Measurements from ENCODE around the gene OR10C1. TPM values are rescaled to one million over a fixed set of nuclear protein-coding genes. Genes with fewer than 3 reads are reported as not detected.
"Not testable (repeated sequence)": the region's sequence is repeated elsewhere in the genome, so short reads cannot be mapped to it uniquely, and the experiment has no call there.

The OR10C1 gene, protein sequence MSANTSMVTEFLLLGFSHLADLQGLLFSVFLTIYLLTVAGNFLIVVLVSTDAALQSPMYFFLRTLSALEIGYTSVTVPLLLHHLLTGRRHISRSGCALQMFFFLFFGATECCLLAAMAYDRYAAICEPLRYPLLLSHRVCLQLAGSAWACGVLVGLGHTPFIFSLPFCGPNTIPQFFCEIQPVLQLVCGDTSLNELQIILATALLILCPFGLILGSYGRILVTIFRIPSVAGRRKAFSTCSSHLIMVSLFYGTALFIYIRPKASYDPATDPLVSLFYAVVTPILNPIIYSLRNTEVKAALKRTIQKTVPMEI
- total RNA-seq, result not detected
- long read RNA-seq, result 0 reads

DNA sequence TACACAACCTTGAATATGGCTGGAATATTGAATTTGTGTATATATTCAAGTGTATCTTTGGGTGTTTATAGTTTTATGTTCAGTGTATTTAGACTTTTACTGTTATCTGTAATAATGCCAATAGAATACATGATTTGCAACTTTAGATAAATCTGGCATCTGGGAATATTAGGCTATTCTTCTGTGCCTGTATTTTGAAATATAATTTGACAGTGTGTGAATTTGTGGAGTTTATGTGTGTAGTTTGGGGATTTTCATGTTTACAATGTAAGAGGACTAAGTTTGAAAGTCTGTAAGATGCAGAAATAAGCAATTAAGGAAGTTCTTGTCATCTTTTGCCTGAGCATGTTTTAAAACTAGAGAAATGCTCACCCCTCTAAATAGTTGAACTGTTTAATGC, at the start of gene OR10C1:
Gene OR10C1 (plus strand): TSS at position 301 of the 400 bp plus-strand sequence. CDS start 710 bp downstream, outside the sequence.
- intact Hi-C loops (cut with DNase I), result no loop called here
- ATAC-seq (ENCODE audit: poor library complexity) (no peak), DNase-seq (no peak)

- no peak for ATAC-seq (ENCODE audit: poor library complexity)
- no peak for DNase-seq
- intact Hi-C loops (cut with DNase I), result no loop called here
Observed at GRCh38 chr6:29395331-29395730, 43.8 kb upstream of the OR10C1 start, which contains the start of gene OR12D2. OR12D2 (plus strand) TSS chr6:29395631; CDS start chr6:29396700, 1,069 bp downstream.

GRCh38 chr6:29399525-29399924, 39.6 kb upstream of the OR10C1 start:
- no peak for DNase-seq
- ATAC-seq (ENCODE audit: poor library complexity), result no peak
- intact Hi-C loops (cut with DNase I), result no loop called here

DNA sequence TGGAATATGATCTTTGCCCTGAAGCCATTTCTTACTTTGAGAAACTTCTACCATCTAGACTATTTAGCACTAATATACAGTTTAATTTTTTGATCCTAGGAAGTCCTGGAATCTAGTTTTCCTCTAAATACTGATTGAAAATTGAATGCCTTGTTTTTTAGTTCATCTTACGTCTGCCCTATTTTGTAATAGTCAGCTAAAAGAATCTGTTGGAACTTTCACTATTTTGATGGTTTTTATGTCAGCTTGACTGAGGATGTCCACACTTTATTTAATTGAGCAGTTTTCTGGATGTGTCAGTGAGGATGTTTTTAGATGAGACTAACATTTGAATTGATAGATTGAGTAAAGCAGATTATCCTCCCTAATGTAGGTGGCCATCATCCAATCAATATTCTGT, 35.3 kb upstream of the OR10C1 start:
- intact Hi-C loops (cut with DNase I), result no loop called here
- DNase-seq (no peak), ATAC-seq (ENCODE audit: poor library complexity) (no peak)

DNA sequence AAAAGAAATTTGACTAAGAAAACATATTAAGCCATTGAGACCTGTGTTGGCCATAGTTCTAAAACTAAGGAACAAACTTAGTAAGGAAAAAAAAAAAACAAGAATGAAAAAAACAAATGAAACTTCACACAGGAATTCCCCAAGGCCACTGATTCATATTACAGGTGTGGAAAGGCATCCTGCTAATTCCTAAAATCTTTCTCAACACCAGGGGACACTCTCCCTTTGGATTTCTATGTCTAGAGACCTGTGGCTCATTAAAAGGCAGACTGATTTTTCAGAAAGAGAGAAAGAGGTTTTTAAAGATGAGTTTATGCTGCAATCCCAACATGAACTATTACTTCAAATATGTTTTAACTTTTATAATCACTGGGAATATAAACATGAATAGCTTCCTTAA, 24.5 kb upstream of the OR10C1 start, which contains the start of gene OR12D1:
Gene OR12D1 (plus strand): TSS at position 341 of the 400 bp plus-strand sequence.
- DNase-seq (no peak), ATAC-seq (ENCODE audit: poor library complexity) (no peak)
- intact Hi-C loops (cut with DNase I), result no loop called here

- no peak for ATAC-seq (ENCODE audit: poor library complexity)
- no peak for DNase-seq
- intact Hi-C loops (cut with DNase I), result no loop called here
Observed at GRCh38 chr6:29419516-29419915, 19.6 kb upstream of the OR10C1 start.

DNA sequence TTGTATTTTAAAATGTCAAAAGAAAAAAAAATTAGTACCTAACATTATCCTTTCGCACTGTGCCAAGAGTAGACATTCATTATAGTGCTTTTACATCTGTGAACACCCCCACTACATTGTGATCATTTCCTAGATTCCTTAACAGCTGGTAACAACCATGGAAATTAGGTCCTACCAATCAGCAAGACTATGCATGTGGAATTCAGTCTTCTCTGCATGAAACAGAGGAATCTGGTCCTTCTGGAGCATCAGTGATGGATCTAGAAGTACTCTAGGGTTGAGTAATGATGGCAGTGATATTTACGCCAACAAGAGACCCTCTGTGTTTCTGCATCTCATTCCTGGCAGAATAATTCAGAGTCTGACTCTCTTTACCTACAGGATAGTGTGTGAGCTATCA, 14.9 kb upstream of the OR10C1 start:
- ATAC-seq (ENCODE audit: poor library complexity) (no peak), DNase-seq (no peak)
- intact Hi-C loops (cut with DNase I), result no loop called here

DNA sequence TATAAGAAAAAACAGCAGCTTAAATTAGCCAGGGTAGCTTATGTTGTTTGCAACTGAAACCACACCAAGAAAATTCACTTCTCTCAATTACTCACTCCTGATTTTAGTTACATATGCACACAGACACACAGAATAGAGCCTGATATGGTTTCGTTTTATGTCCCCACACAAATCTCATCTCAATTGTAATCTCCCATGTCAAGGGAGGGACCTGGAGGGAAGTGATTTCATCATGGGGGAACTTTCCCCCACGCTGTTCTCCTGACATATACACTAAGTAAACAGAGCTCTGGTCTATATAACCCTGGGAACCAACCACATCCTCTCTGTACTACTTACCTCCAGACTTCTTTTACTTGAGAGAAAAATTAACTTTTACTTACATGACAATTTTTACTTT, 14.5 kb upstream of the OR10C1 start:
- DNase-seq, result no peak
- intact Hi-C loops (cut with DNase I), result no loop called here
- ATAC-seq (ENCODE audit: poor library complexity), result no peak

GRCh38 chr6:29425075-29425474, 14.0 kb upstream of the OR10C1 start:
- intact Hi-C loops (cut with DNase I), result no loop called here
- ATAC-seq (ENCODE audit: poor library complexity) (no peak), DNase-seq (no peak)

GRCh38 chr6:29426654-29427053, 12.5 kb upstream of the OR10C1 start:
- DNase-seq (no peak), ATAC-seq (ENCODE audit: poor library complexity) (no peak)

GRCh38 chr6:29436730-29437129, 2.4 kb upstream of the OR10C1 start:
- intact Hi-C loops (cut with DNase I); ATAC-seq (ENCODE audit: poor library complexity); DNase-seq: not testable (repeated sequence)

More at GRCh38 chr6:29426654-29427053, 12.5 kb upstream of the OR10C1 start:
- intact Hi-C loops (cut with DNase I), result no loop called here

- intact Hi-C loops (cut with DNase I), result no loop called here
- ATAC-seq (ENCODE audit: poor library complexity) (no peak), DNase-seq (no peak)
Observed at GRCh38 chr6:29442719-29443118, 3.6 kb downstream of the OR10C1 start.

DNA sequence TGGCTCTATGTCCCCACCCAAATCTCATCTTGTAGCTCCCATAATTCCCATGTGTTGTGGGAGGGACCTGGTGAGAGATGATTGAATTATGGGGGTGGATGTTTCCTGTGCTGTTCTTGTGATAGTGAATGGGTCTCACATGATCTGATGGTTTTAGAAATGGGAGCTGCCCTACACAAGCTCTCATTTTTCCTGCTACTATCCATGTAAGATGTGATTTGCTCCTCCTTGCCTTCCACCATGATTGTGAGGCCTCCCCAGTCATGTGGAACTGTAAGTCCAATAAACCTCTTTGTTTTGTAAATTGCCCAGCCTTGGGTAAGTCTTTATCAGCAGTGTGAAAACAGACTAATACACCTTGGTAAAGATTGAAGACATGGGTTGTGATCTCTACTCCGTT, 4.9 kb downstream of the OR10C1 start:
- DNase-seq; intact Hi-C loops (cut with DNase I); ATAC-seq (ENCODE audit: poor library complexity): not testable (repeated sequence)

DNA sequence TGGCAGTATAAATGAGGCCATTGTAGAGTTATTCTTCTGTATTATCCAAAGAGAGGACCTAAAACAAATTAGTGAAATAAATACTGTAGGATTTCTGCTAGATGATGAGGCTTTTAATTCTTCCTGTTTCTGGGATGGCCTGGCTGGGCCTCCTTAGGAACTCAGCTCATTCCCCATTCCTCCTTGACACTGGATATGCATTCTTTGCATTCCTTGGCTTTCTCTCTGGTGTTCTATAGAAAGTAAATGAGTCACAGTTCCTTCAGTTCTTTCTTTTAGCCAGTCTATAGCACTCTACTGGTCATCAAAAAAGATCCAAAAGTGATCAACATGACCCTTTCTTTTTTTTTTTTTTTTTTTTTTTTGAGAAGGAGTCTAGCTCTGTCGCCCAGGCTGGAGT, 8.6 kb downstream of the OR10C1 start:
- intact Hi-C loops (cut with DNase I), result no loop called here
- no peak for DNase-seq
- no peak for ATAC-seq (ENCODE audit: poor library complexity)

GRCh38 chr6:29451471-29452193, 12.5 kb downstream of the OR10C1 start:
- ATAC-seq (ENCODE audit: poor library complexity) (no peak), DNase-seq (no peak)
- intact Hi-C loops (cut with DNase I), result no loop called here

DNA sequence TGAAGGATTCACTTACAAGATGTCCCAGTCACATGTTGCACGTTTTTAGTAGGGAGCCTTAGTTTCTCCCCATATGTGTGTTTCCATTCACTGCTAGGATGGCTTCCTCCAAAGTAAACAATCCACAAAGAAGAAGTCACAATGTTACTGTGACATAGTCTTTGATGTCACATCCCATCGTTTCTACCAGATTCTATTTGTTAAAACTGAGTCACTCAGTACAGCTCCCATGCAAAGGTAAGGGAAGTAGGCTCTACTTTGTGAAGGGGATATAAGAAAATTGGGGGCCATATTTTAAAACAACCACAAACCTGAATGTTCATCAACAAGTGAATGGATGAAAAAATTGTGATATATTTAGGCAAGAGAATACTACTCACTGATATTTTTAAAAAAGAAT, 17.9 kb downstream of the OR10C1 start, which contains the start of the genes OR11A1 and OR2H1:
Gene OR11A1 (minus strand): TSS at position 101 of the 400 bp plus-strand sequence. CDS start 29,430 bp downstream, outside the sequence.
Gene OR2H1 (plus strand): TSS at position 185 of the 400 bp plus-strand sequence. CDS start 4,615 bp downstream, outside the sequence.
- DNase-seq (no peak), ATAC-seq (ENCODE audit: poor library complexity) (no peak)
- intact Hi-C loops (cut with DNase I), result no loop called here

GRCh38 chr6:29461021-29461814, 22.1 kb downstream of the OR10C1 start:
- DNase-seq, result no peak
- ATAC-seq (ENCODE audit: poor library complexity), result no peak
- intact Hi-C loops (cut with DNase I), result no loop called here

DNA sequence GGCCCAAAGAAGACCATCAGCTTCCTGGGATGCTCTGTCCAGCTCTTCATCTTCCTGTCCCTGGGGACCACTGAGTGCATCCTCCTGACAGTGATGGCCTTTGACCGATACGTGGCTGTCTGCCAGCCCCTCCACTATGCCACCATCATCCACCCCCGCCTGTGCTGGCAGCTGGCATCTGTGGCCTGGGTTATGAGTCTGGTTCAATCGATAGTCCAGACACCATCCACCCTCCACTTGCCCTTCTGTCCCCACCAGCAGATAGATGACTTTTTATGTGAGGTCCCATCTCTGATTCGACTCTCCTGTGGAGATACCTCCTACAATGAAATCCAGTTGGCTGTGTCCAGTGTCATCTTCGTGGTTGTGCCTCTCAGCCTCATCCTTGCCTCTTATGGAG, 22.9 kb downstream of the OR10C1 start:
- intact Hi-C loops (cut with DNase I), result no loop called here
- ATAC-seq (ENCODE audit: poor library complexity) (no peak), DNase-seq (no peak)

GRCh38 chr6:29465279-29465678, 26.2 kb downstream of the OR10C1 start:
- DNase-seq, result no peak
- no peak for ATAC-seq (ENCODE audit: poor library complexity)
- intact Hi-C loops (cut with DNase I), result no loop called here

Measured in Right ventricle myocardium superior (tissue), 1 donor.